ENCODE data around the gene GFY. TPM values are rescaled to one million over a fixed set of nuclear protein-coding genes. Genes with fewer than 3 reads are reported as not detected.

Gene GFY
- total and polyA plus RNA-seq, 4 experiments from 2014 or later, result not detected

- Mint-ChIP-seq H3K27me3 (peaks cover 60 to 64% of the 10 kb centered on the region in 2 donors), H3K36me3 (no peaks in the 10 kb centered on the region), H3K9me3 (peaks cover 0 to 3% (median 0%) of the 10 kb centered on the region in 8 donors), H3K4me3 (peak overlapping the region in 7 of 8 donors; percentile 49 to 87 (median 57)), H3K4me1 (peaks cover 28 to 65% (median 44%) of the 10 kb centered on the region in 4 donors), H3K27ac (peak overlapping the region in 2 of 7 donors; percentile 67 to 79)
- DNase-seq, result peak in 1 of 5 donors; percentile 24
- Histone ChIP-seq H3K27ac (ENCODE audit: low read depth, low read length) (no peak overlapping the region), H3K27me3 (ENCODE audit: insufficient read depth, low read length) (peaks cover 53% of the 10 kb centered on the region), H3K36me3 (ENCODE audit: insufficient read depth, low read length) (no peaks in the 10 kb centered on the region), H3K4me3 (ENCODE audit: low read length in 2 of 2) (no peak overlapping the region), H3K9me3 (ENCODE audit: control insufficient read depth in 1 of 2, low read length in 2 of 2) (no peaks in the 10 kb centered on the region), H3K4me1 (ENCODE audit: insufficient read depth, low read length) (peaks cover 41% of the 10 kb centered on the region)
- POLR2A ChIA-PET (ENCODE audit: partially characterized antibody), result interaction anchor here (1.2 to 2.9 kb wide), 6 partner anchors 10 to 87 kb away, joined by 3 to 17 read pairs (median 6); no protein-coding TSS in a partner anchor
- intact Hi-C loops (cut with micrococcal nuclease), result loop anchor here (1.0 kb wide), 1 partner anchor 22 kb away; no protein-coding TSS in a partner anchor
- CTCF ChIA-PET (ENCODE audit: partially characterized antibody), result interaction anchor here (1.0 to 1.3 kb wide), 3 partner anchors 9 to 39 kb away, joined by 3 read pairs; no protein-coding TSS in a partner anchor
These were observed 3.9 kb upstream of the GFY start for GRCh38 chr19:49421039-49421877.

- Mint-ChIP-seq H3K36me3 (no peaks in the 10 kb centered on the region), H3K4me1 (peaks cover 30 to 71% (median 48%) of the 10 kb centered on the region in 4 donors), H3K9me3 (peaks cover 0 to 3% (median 0%) of the 10 kb centered on the region in 8 donors), H3K27ac (peak overlapping the region in 3 of 7 donors; percentile 64 to 79 (median 67)), H3K4me3 (peak overlapping the region in 7 of 8 donors; percentile 49 to 87 (median 57)), H3K27me3 (peaks cover 66 to 69% of the 10 kb centered on the region in 2 donors)
- DNase-seq, result no peak
- Histone ChIP-seq H3K36me3 (ENCODE audit: insufficient read depth, low read length) (no peaks in the 10 kb centered on the region), H3K27me3 (ENCODE audit: insufficient read depth, low read length) (peaks cover 59% of the 10 kb centered on the region), H3K4me3 (ENCODE audit: low read length in 2 of 2) (no peak overlapping the region), H3K27ac (ENCODE audit: low read depth, low read length) (no peak overlapping the region), H3K4me1 (ENCODE audit: insufficient read depth, low read length) (peaks cover 44% of the 10 kb centered on the region), H3K9me3 (ENCODE audit: control insufficient read depth in 1 of 2, low read length in 2 of 2) (no peaks in the 10 kb centered on the region)
- ChIA-PET CTCF (ENCODE audit: partially characterized antibody) (interaction anchor here (0.7 kb wide), 1 partner anchor 15 kb away, joined by 3 read pairs; no protein-coding TSS in a partner anchor), POLR2A (ENCODE audit: partially characterized antibody) (interaction anchor here (1.2 to 2.9 kb wide), 5 partner anchors 10 to 88 kb away, joined by 3 to 17 read pairs (median 7); no protein-coding TSS in a partner anchor)
- intact Hi-C loops (cut with micrococcal nuclease), result loop anchor here (1.0 kb wide), 1 partner anchor 21 kb away; no protein-coding TSS in a partner anchor
These were observed 3.3 kb upstream of the GFY start for GRCh38 chr19:49421878-49422202.

GRCh38 chr19:49422407-49423070, 2.6 kb upstream of the GFY start:
- Histone ChIP-seq H3K9me3 (ENCODE audit: control insufficient read depth in 1 of 2, low read length in 2 of 2) (no peaks in the 10 kb centered on the region), H3K36me3 (ENCODE audit: insufficient read depth, low read length) (no peaks in the 10 kb centered on the region), H3K4me3 (ENCODE audit: low read length in 2 of 2) (peak overlapping the region; percentile 23 to 47), H3K4me1 (ENCODE audit: insufficient read depth, low read length) (peaks cover 44% of the 10 kb centered on the region), H3K27me3 (ENCODE audit: insufficient read depth, low read length) (peaks cover 64% of the 10 kb centered on the region), H3K27ac (ENCODE audit: low read depth, low read length) (no peak overlapping the region)
- H3K4me1 Mint-ChIP-seq, result peaks cover 32 to 77% (median 53%) of the 10 kb centered on the region in 4 donors
- DNase-seq, result peak; percentile 48 to 56 (median 54)
- peaks cover 0 to 3% (median 0%) of the 10 kb centered on the region in 8 donors for H3K9me3 Mint-ChIP-seq
- peak overlapping the region; percentile 75 to 94 (median 85) for H3K4me3 Mint-ChIP-seq
- POLR2A ChIA-PET (ENCODE audit: partially characterized antibody), result interaction anchor here (0.9 to 2.9 kb wide), 4 partner anchors 13 to 89 kb away, joined by 3 to 17 read pairs (median 5); no protein-coding TSS in a partner anchor
- peaks cover 69 to 75% of the 10 kb centered on the region in 2 donors for H3K27me3 Mint-ChIP-seq
- intact Hi-C loops (cut with micrococcal nuclease), result no loop called here
- CTCF ChIA-PET (ENCODE audit: partially characterized antibody), result interaction anchor here (0.7 kb wide), 1 partner anchor 14 kb away, joined by 3 read pairs; no protein-coding TSS in a partner anchor
- no peaks in the 10 kb centered on the region for H3K36me3 Mint-ChIP-seq
- H3K27ac Mint-ChIP-seq, result peak overlapping the region; percentile 12 to 89 (median 76)

GRCh38 chr19:49423071-49423984, 1.9 kb upstream of the GFY start, which contains the start of gene PTH2:
TSS of gene PTH2 (minus strand) at chr19:49423441. CDS start at chr19:49423339, 102 bp downstream.
- H3K4me3 Mint-ChIP-seq, result peak within 1 kb of the TSS; percentile 75 to 94 (median 85)
- intact Hi-C loops (cut with micrococcal nuclease), result no loop called here
- H3K27ac Mint-ChIP-seq, result peak within 1 kb of the TSS; percentile 48 to 89 (median 76)
- H3K27ac ChIP-seq (ENCODE audit: low read depth, low read length), result no peak within 1 kb of the TSS
- H3K4me1 ChIP-seq (ENCODE audit: insufficient read depth, low read length), result peaks cover 52% of the 10 kb centered on the region
- H3K27me3 ChIP-seq (ENCODE audit: insufficient read depth, low read length), result peaks cover 71% of the 10 kb centered on the region
- POLR2A ChIA-PET (ENCODE audit: partially characterized antibody), result interaction anchor here (0.9 to 2.4 kb wide), 6 partner anchors 12 to 26 kb away, joined by 3 to 10 read pairs (median 3); no protein-coding TSS in a partner anchor
- CTCF ChIA-PET (ENCODE audit: partially characterized antibody), result interaction anchor here (0.7 to 2.2 kb wide), 2 partner anchors 32 to 46 kb away, joined by 3 to 7 read pairs; no protein-coding TSS in a partner anchor
- H3K4me3 ChIP-seq (ENCODE audit: low read length in 2 of 2), result peak within 1 kb of the TSS; percentile 23 to 47
- no peak for DNase-seq
- no peaks in the 10 kb centered on the region for H3K36me3 ChIP-seq (ENCODE audit: insufficient read depth, low read length)
- peaks cover 0 to 3% (median 0%) of the 10 kb centered on the region in 8 donors for H3K9me3 Mint-ChIP-seq
- H3K36me3 Mint-ChIP-seq, result no peaks in the 10 kb centered on the region
- peaks cover 72 to 81% of the 10 kb centered on the region in 2 donors for H3K27me3 Mint-ChIP-seq
- peaks cover 35 to 84% (median 59%) of the 10 kb centered on the region in 4 donors for H3K4me1 Mint-ChIP-seq
- H3K9me3 ChIP-seq (ENCODE audit: control insufficient read depth in 1 of 2, low read length in 2 of 2), result no peaks in the 10 kb centered on the region

- H3K36me3 Mint-ChIP-seq, result no peaks in the 10 kb centered on the region
- H3K27me3 ChIP-seq (ENCODE audit: insufficient read depth, low read length), result peaks cover 77% of the 10 kb centered on the region
- no peak overlapping the region for H3K27ac ChIP-seq (ENCODE audit: low read depth, low read length)
- intact Hi-C loops (cut with micrococcal nuclease), result no loop called here
- H3K9me3 Mint-ChIP-seq, result peaks cover 0 to 3% (median 0%) of the 10 kb centered on the region in 8 donors
- H3K4me3 Mint-ChIP-seq, result peak overlapping the region; percentile 26 to 88 (median 77)
- POLR2A ChIA-PET (ENCODE audit: partially characterized antibody), result interaction anchor here (0.9 to 2.4 kb wide), 4 partner anchors 12 to 19 kb away, joined by 3 to 10 read pairs (median 3); no protein-coding TSS in a partner anchor
- H3K4me1 Mint-ChIP-seq, result peaks cover 39 to 91% (median 62%) of the 10 kb centered on the region in 4 donors
- peaks cover 56% of the 10 kb centered on the region for H3K4me1 ChIP-seq (ENCODE audit: insufficient read depth, low read length)
- no peaks in the 10 kb centered on the region for H3K36me3 ChIP-seq (ENCODE audit: insufficient read depth, low read length)
- peak; percentile 38 to 58 (median 51) for DNase-seq
- H3K4me3 ChIP-seq (ENCODE audit: low read length in 2 of 2), result peak overlapping the region; percentile 8 to 19
- CTCF ChIA-PET (ENCODE audit: partially characterized antibody), result interaction anchor here (0.7 to 2.2 kb wide), 2 partner anchors 32 to 46 kb away, joined by 3 to 7 read pairs; no protein-coding TSS in a partner anchor
- peak overlapping the region in 5 of 7 donors; percentile 12 to 57 (median 52) for H3K27ac Mint-ChIP-seq
- no peaks in the 10 kb centered on the region for H3K9me3 ChIP-seq (ENCODE audit: control insufficient read depth in 1 of 2, low read length in 2 of 2)
- peaks cover 71 to 81% of the 10 kb centered on the region in 2 donors for H3K27me3 Mint-ChIP-seq
These were observed 1.2 kb upstream of the GFY start for GRCh38 chr19:49423985-49424303.
